Measurements from ENCODE around the gene CWC22. TPM values are rescaled to one million over a fixed set of nuclear protein-coding genes. Genes with fewer than 3 reads are reported as not detected.

Gene CWC22
- total RNA-seq, 2 donors from 2014 or later = 13.1 to 14.1 TPM

- H3K27me3 ChIP-seq = no peaks in the 10 kb centered on the region
- no peak for DNase-seq (ENCODE audit: low spot score)
- H3K4me1 ChIP-seq = peaks cover 0 to 16% of the 10 kb centered on the region in 2 donors
- no peak overlapping the region for H3K4me3 ChIP-seq
- no peak overlapping the region for H3K27ac ChIP-seq
- H3K9me3 ChIP-seq = no peaks in the 10 kb centered on the region
- no peaks in the 10 kb centered on the region for H3K36me3 ChIP-seq
- TF ChIP-seq, protein P1, sequence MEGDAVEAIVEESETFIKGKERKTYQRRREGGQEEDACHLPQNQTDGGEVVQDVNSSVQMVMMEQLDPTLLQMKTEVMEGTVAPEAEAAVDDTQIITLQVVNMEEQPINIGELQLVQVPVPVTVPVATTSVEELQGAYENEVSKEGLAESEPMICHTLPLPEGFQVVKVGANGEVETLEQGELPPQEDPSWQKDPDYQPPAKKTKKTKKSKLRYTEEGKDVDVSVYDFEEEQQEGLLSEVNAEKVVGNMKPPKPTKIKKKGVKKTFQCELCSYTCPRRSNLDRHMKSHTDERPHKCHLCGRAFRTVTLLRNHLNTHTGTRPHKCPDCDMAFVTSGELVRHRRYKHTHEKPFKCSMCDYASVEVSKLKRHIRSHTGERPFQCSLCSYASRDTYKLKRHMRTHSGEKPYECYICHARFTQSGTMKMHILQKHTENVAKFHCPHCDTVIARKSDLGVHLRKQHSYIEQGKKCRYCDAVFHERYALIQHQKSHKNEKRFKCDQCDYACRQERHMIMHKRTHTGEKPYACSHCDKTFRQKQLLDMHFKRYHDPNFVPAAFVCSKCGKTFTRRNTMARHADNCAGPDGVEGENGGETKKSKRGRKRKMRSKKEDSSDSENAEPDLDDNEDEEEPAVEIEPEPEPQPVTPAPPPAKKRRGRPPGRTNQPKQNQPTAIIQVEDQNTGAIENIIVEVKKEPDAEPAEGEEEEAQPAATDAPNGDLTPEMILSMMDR (IDR thresholded peaks at IDR 0.05) = no peak
These were observed 5.4 kb downstream of the CWC22 start for GRCh38 chr2:180001726-180002125.

DNA sequence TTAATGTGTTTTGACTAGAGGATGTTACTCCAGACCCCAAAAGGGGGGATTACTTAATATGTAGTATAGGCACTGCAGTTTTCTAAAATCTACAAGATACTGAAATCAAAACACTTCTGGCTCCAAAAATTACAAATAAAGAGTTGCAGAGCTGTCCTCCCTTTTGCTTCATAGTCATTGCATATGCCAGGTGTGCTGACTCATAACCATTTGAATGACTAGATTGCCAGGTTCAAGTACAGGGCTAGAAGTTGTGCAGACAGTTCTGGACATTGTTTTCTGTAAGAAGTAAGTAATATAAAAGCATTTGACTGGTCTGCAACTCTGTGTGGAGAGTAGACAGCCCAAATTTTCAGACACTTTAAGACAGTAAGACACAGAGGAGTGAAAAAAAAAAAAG is 6.7 kb downstream of the CWC22 start:
- H3K27me3 ChIP-seq = no peaks in the 10 kb centered on the region
- no peaks in the 10 kb centered on the region for H3K36me3 ChIP-seq
- no peak overlapping the region for H3K27ac ChIP-seq
- TF ChIP-seq, protein P1 (IDR thresholded peaks at IDR 0.05) = no peak
- no peak overlapping the region for H3K4me3 ChIP-seq
- H3K9me3 ChIP-seq = no peaks in the 10 kb centered on the region
- peaks cover 0 to 5% of the 10 kb centered on the region in 2 donors for H3K4me1 ChIP-seq
- no peak for DNase-seq (ENCODE audit: low spot score)

GRCh38 chr2:179999000-179999399 is 8.1 kb downstream of the CWC22 start:
- no peak overlapping the region for H3K27ac ChIP-seq
- H3K4me3 ChIP-seq = no peak overlapping the region
- no peaks in the 10 kb centered on the region for H3K36me3 ChIP-seq
- peaks cover 0 to 9% of the 10 kb centered on the region in 2 donors for H3K4me1 ChIP-seq
- no peak for DNase-seq (ENCODE audit: low spot score)
- no peaks in the 10 kb centered on the region for H3K27me3 ChIP-seq
- TF ChIP-seq, protein P1 (IDR thresholded peaks at IDR 0.05) = no peak
- H3K9me3 ChIP-seq = no peaks in the 10 kb centered on the region

DNA sequence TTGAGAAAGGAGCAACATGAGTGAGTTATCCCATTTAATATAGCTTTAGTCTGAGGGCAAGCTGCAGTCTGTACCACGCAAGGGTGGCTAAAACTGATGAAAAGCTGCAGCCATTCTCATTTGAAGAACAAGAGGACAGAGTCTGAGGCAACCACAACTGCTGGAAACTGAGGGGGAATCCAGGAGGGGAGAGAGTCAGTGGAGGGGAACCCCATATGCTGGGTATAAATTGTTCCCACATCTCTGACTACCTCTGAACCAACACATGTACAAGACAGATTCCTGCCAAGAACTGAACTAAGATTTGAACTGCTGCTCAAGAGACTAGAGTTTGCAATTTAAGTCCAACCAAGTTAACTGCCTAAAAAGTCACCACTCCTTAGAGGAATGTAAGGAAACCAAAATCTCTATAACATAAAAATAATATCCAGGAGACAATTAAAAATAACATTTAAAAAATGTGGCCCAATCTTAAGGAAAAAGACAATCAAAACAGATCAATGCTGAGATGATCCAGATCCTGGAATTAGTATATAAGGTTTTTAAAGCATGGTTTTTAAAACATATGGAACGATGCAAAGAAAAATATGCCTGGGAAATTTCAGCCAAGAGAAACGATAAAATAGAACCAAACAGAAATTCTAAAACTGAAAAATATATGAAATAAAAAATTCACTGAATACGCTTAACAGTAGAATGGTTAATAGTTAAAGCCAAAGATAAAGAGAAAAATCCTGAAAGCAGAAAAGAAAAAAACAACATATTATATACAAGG is 11.2 kb downstream of the CWC22 start:
- DNase-seq (ENCODE audit: low spot score) = no peak
- H3K4me3 ChIP-seq = no peak overlapping the region
- H3K36me3 ChIP-seq = peaks cover 10% of the 10 kb centered on the region
- TF ChIP-seq, protein P1 (IDR thresholded peaks at IDR 0.05) = no peak
- H3K4me1 ChIP-seq = peaks cover 0 to 9% of the 10 kb centered on the region in 2 donors
- no peaks in the 10 kb centered on the region for H3K27me3 ChIP-seq
- no peak overlapping the region for H3K27ac ChIP-seq
- H3K9me3 ChIP-seq = no peaks in the 10 kb centered on the region

DNA sequence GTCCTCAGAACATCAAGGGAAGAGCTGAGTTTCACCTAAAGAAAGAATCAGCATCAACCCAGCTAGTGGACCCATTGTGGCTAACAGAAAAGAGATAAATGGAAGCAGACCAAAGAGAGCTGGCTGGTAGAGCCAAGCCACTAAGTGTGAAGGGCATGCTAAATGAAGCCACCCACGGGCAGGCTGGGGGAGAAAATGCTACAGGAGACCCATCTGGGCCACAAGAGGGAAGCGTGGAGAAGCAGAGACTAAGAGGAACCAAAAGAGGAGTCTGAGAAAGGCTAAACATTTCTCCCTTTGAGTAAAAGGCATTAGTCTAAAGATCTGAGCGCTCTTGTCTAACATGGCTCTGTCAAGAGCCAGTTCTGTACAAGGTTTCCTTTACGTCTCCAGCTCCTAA is 15.8 kb downstream of the CWC22 start:
- no peak overlapping the region for H3K4me3 ChIP-seq
- no peaks in the 10 kb centered on the region for H3K9me3 ChIP-seq
- peaks cover 0 to 9% of the 10 kb centered on the region in 2 donors for H3K4me1 ChIP-seq
- no peaks in the 10 kb centered on the region for H3K27me3 ChIP-seq
- TF ChIP-seq, protein P1 (IDR thresholded peaks at IDR 0.05) = no peak
- H3K27ac ChIP-seq = no peak overlapping the region
- no peak for DNase-seq (ENCODE audit: low spot score)
- H3K36me3 ChIP-seq = peaks cover 18% of the 10 kb centered on the region
